Measurements from ENCODE around the gene SERGEF.

GRCh38 chr11:17750013-17750800, 262.6 kb downstream of the SERGEF start:
- TF ChIP-seq MAFK (IDR thresholded peaks at IDR 0.05; ENCODE audit: partially characterized antibody) = no peak
- TF ChIP-seq SMC3 (IDR thresholded peaks at IDR 0.05) = no peak
- TF ChIP-seq POLR2A (IDR thresholded peaks at IDR 0.05; ENCODE audit: low read length) = no peak
- TF ChIP-seq, protein P1, sequence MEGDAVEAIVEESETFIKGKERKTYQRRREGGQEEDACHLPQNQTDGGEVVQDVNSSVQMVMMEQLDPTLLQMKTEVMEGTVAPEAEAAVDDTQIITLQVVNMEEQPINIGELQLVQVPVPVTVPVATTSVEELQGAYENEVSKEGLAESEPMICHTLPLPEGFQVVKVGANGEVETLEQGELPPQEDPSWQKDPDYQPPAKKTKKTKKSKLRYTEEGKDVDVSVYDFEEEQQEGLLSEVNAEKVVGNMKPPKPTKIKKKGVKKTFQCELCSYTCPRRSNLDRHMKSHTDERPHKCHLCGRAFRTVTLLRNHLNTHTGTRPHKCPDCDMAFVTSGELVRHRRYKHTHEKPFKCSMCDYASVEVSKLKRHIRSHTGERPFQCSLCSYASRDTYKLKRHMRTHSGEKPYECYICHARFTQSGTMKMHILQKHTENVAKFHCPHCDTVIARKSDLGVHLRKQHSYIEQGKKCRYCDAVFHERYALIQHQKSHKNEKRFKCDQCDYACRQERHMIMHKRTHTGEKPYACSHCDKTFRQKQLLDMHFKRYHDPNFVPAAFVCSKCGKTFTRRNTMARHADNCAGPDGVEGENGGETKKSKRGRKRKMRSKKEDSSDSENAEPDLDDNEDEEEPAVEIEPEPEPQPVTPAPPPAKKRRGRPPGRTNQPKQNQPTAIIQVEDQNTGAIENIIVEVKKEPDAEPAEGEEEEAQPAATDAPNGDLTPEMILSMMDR (IDR thresholded peaks at IDR 0.05) = no peak
- TF ChIP-seq, protein P2, sequence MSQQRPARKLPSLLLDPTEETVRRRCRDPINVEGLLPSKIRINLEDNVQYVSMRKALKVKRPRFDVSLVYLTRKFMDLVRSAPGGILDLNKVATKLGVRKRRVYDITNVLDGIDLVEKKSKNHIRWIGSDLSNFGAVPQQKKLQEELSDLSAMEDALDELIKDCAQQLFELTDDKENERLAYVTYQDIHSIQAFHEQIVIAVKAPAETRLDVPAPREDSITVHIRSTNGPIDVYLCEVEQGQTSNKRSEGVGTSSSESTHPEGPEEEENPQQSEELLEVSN (IDR thresholded peaks at IDR 0.05; ENCODE audit: borderline replicate concordance, low read depth) = no peak
- no peak for TF ChIP-seq CHD4 (IDR thresholded peaks at IDR 0.05; ENCODE audit: borderline replicate concordance)
- TF ChIP-seq ELK1 (IDR thresholded peaks at IDR 0.05; ENCODE audit: low read depth, low read length) = no peak
- no peak for TF ChIP-seq RFX5 (IDR thresholded peaks at IDR 0.05)
- no peak for TF ChIP-seq EP300 (IDR thresholded peaks at IDR 0.05)

All from A549 (cell line).